Stimulated activated CD4-positive, alpha-beta T cell treated with anti-CD3 and anti-CD28 coated beads, Interleukin-4, amount 100 ng/mL, for 4 hours (primary cell): ENCODE data around the gene LETM1.
A peak's percentile ranks its signal among the peaks of the same experiment; 100 is the strongest.

Source experiments
- DNase-seq, 2 experiments: peaks; one replicate each; pipeline ENCODE4 v3.0.0-alpha.2; 2020

The LETM1 gene

DNA sequence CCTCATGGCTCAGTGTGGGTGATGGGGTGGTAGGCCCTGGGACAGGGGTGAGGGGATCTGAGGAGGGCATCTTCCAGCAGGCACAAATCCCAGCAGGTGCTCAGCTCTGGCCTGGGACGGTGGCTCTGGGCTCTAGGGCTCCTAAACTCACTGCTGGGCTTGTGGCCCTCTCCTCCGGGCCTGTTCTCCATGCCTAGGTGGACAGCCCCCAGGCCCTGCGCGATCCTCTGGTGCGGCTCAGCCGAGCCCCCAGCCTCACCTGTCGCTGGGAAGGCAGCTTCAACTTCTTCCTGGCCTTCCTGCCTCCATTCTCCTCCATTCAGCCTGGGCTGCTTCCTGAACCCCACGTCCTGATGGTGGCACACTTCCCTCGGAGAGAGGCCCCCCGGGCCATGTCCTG, 82.2 kb downstream of the LETM1 start:
- DNase-seq, result no peak

GRCh38 chr4:1772853-1773538, 83.0 kb downstream of the LETM1 start:
- no peak for DNase-seq

- DNase-seq, result no peak
These were observed 84.2 kb downstream of the LETM1 start for GRCh38 chr4:1771555-1772305.

GRCh38 chr4:1770791-1771231, 85.1 kb downstream of the LETM1 start:
- DNase-seq, result no peak

DNA sequence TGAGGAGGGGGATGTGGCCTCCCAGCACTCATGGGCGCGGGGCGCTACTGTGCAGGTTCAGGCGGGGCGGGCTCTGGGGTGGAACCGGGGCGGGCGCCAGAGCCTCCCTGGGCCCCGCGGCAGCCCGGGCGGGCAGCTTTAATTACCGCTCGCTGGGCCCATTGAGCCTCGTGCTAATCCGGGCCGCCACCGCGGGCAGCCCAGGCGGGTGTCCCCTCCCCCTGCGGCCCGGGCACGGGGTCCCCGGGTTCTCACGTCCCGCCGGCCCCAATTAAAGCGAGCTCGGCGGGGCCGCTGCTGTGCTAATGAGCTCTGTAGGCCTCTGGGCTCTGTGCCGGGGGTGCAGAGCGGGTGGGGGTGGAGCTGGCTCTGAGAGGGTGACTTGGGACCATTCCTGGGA, 85.7 kb downstream of the LETM1 start:
- no peak for DNase-seq

GRCh38 chr4:1769692-1770091, 86.3 kb downstream of the LETM1 start:
- no peak for DNase-seq

DNA sequence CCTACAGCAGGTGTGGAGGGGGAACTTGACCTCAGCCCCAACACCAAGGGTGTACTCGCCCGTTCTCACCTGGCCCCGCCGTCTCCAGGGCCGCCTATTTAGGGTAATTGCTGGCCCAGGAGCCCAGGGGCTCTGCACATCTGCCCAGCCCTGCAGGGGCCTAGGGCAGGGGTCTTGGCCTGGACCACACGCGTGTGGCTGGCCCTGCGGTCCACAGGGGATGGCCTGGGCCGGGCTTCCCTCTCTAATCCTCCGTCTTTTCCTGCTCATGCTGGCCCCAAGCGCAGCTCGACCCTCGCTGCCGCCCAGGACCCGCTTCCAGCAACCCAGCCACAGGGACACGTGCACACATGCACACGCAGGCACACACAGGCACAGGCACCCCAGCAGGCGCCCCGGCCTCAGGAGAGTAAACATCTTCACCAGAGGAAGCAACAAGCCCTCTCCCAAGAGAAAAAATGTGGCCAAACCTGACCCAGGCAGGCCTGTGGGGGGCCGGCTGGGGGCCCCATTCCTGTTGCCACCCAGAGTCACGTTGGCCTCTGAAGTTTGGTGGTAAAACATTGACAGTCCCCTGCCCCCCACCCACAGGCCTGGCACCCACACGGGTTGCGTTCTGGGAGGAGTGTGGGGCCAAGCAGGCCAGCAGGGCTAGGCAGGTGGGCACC, 87.5 kb downstream of the LETM1 start:
- DNase-seq, result no peak

DNA sequence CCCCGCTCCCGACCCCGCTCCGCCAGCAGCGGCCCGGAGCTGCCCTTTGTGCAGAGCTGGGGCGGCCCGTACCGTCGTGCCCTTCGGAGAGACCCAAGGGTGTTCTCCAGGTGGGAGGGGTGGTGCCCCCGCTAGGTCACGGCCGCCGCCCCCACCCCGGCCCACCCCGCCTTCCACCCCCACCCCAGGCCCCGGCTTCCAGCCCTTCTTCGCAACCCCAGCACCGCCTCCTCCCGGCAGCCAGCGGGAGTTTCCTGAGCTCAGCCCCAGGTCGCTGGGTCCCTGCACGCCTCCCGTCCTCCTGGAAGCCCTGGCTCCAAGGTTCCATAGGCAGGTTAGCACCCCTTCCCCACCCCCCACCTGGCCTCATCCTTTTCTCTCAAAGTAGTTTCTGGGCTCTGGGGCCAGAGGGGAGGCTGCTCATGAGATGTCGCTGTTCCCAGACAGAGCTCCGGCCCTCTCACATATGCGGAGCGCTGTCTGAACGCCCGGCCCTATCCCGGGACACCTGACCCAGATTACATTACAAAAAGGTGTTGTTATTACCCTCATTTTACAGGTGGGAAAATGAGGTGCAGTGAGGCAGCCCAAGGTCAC, 88.1 kb downstream of the LETM1 start:
- peak in 1 of 2 experiments; percentile 31 for DNase-seq

- no peak for DNase-seq
These were observed 88.7 kb downstream of the LETM1 start for GRCh38 chr4:1767061-1767769.

DNA sequence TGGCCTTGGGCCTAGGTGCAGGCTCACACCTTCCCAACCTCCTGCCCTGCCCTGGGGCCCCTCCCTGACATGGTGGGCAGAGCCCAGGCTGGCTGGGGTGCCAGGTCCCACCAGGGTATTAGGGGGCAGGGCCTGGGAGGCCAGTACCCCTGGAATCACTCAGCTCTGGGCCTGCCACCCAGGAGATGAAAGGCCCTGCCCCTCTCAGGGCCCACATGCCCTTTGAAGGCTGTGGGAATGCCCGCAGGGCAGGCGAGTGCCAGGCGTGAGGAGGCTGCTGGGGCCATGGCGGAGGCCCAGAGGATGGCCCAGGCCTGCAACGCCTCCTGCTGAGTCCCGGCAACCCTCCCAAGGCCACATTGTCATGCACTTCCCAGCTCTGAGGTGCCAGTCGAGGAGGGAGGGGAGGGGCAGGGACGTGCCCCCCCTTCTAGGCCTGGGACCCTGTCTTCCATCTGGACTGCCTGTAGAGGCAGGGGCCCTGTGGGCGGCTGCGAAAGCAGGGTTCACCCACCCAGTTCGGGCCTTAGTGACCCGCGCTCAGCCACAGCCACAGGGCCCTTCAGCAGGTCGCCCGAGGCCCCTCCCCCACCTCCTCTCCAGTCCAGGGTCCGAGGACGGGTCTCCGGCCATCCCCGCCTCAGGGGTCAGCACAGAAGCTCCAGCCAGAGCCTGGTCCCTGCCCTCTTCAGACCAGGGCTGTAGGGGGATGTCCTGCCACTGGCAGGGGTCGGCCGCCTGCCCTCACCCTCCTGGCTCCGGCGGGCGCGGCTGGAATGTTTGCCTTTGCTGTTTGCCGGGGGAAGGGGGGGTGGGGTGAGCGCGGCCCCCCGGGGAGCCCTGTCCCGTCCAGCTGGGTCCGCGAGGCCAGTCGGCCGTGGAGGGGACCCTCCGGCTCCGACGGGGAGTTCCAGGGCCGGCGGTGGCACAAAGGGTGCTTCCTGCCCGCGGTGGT, 89.6 kb downstream of the LETM1 start:
- DNase-seq, result no peak

DNA sequence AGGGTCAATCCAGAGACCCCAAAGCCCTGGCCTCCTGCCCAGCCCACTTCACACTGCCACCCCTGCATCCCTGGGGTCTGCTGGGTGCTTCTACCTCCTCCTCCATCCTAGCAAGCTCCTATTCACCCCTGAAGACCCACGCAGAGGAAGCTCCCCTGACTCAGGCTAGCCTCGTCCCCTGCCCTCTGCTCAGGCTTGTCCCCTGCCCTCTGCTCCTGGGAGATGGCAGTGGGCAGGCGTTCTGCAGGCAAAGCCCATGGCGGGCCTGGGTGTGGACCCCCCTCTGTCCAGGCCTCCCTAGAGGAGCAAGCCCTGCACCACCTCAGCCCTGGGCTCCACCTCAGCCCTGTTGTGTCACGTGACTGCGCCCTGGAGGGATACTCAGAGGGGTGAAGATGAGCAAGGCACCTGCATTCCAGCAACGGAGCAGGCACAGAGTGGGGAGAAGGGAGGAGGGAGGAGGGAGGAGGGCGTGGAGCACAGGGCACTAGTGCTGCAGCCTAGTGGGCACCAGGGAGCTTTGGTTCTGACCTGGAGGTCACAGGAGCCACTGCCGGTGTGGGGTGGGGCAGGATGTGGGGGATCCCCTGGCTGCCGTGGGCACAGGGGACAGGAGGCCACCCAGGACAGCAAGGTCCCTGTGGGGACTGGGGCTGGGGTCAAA, 90.4 kb downstream of the LETM1 start:
- no peak for DNase-seq

- DNase-seq, result no peak
These were observed 91.3 kb downstream of the LETM1 start for GRCh38 chr4:1764670-1765069.

DNA sequence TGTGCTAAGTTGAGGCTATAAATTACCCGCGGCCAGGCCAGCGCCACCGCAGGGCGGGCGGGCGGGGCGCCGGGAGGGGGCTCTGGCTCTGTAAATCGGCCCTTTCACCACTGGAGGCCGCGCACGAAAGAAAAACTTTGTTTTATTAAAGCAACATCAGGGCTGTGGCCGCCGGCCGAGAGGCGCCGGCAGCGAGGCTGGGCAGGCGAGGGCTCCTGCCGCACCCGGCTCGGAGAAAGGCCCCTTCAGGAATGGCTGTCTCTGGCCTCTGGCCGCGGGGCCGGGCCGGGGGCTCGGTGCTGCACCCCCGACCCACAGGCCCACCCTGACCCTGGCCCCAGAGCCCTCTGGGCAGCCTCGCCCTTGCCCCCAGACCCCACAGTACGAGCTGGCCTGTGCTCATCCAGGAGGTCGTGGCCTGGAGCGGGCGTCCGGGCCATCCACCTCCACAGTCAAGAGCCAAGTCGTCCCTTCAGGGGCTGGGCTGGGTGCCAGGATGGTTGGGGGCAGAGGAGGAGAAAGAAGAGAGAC, 92.3 kb downstream of the LETM1 start:
- DNase-seq, result no peak

- no peak for DNase-seq
These were observed 92.8 kb downstream of the LETM1 start for GRCh38 chr4:1763070-1763549.

GRCh38 chr4:1762264-1763010, 93.5 kb downstream of the LETM1 start:
- DNase-seq, result no peak
